GM10266 (cell line): ENCODE results near the gene ATF3.

Experiments
- DNase-seq: peaks from one replicate; pipeline ENCODE4 v3.0.0; 2012; ENCODE audit errors: extremely low spot score
- CTCF ChIP-seq: IDR thresholded peaks from 2 replicates; pipeline ENCODE4 v1.5.1; 2012; ENCODE audit warnings: mild to moderate bottlenecking, low read depth; ENCODE audit not compliant: control insufficient read depth, insufficient read depth; ENCODE audit errors: missing control alignments

ATF3 gene

GRCh38 chr1:212664409-212665199 is 56.0 kb downstream of the ATF3 start:
- TF ChIP-seq CTCF: peak; percentile 3
- DNase-seq: no peak

- peak; percentile 98 for TF ChIP-seq CTCF
- peak; percentile 77 for DNase-seq
These were observed 56.9 kb downstream of the ATF3 start for GRCh38 chr1:212665241-212666115.

GRCh38 chr1:212666116-212666775 is 57.7 kb downstream of the ATF3 start:
- no peak for TF ChIP-seq CTCF
- no peak for DNase-seq

- no peak for TF ChIP-seq CTCF
- DNase-seq: no peak
These were observed 58.9 kb downstream of the ATF3 start for GRCh38 chr1:212667223-212668139.

GRCh38 chr1:212668477-212668876 is 59.9 kb downstream of the ATF3 start:
- no peak for TF ChIP-seq CTCF
- DNase-seq: no peak

- peak; percentile 7 for TF ChIP-seq CTCF
- no peak for DNase-seq
These were observed 60.5 kb downstream of the ATF3 start for GRCh38 chr1:212669102-212669501.
